ENCODE results near the gene KCNH5.

DNA sequence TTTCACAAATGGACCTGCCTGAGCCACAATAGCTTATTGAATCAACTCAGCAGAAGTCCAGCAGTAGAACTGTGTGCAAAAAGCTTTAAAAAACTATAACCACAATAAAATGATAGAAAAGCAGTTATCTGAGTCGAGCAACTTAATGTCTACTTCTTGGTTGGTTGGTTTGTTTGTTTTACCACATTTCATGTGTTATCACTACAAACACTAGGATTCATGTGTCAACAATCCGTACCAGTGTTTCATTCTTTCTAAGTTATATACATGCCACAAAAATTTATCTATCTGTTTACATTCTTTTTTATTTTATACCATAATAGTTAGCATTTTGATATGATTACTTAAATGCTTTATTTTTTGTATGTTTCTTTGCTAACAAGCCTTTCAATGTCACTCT, 339.0 kb downstream of the KCNH5 start:
- TF ChIP-seq CTCF (IDR thresholded peaks at IDR 0.05): no peak
- no peak for TF ChIP-seq POLR2A (IDR thresholded peaks at IDR 0.05)
- TF ChIP-seq POLR2AphosphoS5 (IDR thresholded peaks at IDR 0.05): no peak
- no peak for TF ChIP-seq EP300 (IDR thresholded peaks at IDR 0.05)

All from upper lobe of left lung (tissue), 4 donors.